PC-9 (cell line): ENCODE measurements around the gene GGT1. TPM values are rescaled to one million over a fixed set of nuclear protein-coding genes. Genes with fewer than 3 reads are reported as not detected.
A peak's percentile ranks its signal among the peaks of the same experiment; 100 is the strongest.

Source experiments
- BruUV-seq: library from RNA; stranded (reverse); fragments of 400-500 nt; replicated peaks from 2 replicates; lab custom pipeline; 2021; lab: Mats Ljungman, UMichigan
- CTCF ChIA-PET: fragments of 300-600 bp; sonication (Branson Sonifier 250); formaldehyde crosslinking; loops from one replicate; lab custom pipeline; 2022; ENCODE audit warnings: antibody characterized with exemption; lab: Charles Lee
- POLR2A ChIA-PET: fragments of 300-600 bp; sonication (Branson Sonifier 250); formaldehyde crosslinking; loops from one replicate; lab custom pipeline; 2022; ENCODE audit warnings: antibody characterized with exemption; ENCODE audit not compliant: unreplicated experiment; lab: Charles Lee
- DNase-seq, 2 experiments: peaks; one replicate each; pipeline versions ENCODE4 v3.0.0 to v3.0.0-alpha.2; 2015 to 2022; ENCODE audit warnings: mixed read lengths in 1 of 2
- H2AFZ ChIP-seq: fragments of 200-600 bp; sonication (generic); 2 replicates; pipeline ENCODE4 v1.8.1; 2017; ENCODE audit warnings: antibody characterized with exemption
- H3F3A ChIP-seq: fragments of 200-600 bp; sonication (generic); 2 replicates; pipeline ENCODE4 v1.8.1; 2017; ENCODE audit warnings: antibody characterized with exemption, mild to moderate bottlenecking, low read depth; ENCODE audit not compliant: insufficient read depth
- H3K27ac ChIP-seq: fragments of 200-600 bp; sonication (generic); 2 replicates; pipeline ENCODE4 v1.6.1; 2016; ENCODE audit warnings: mixed run types
- H3K27me3 ChIP-seq: fragments of 200-600 bp; sonication (generic); 2 replicates; pipeline ENCODE4 v1.6.1; 2016; ENCODE audit warnings: low read depth, mixed run types; ENCODE audit not compliant: insufficient read depth
- H3K36me3 ChIP-seq: fragments of 200-600 bp; sonication (generic); 2 replicates; pipeline ENCODE4 v1.6.1; 2016; ENCODE audit warnings: low read depth, mixed run types
- H3K4me1 ChIP-seq: fragments of 200-600 bp; sonication (generic); replicated peaks from 2 replicates; pipeline ENCODE4 v1.6.1; 2016; ENCODE audit warnings: mixed run types; ENCODE audit not compliant: insufficient read depth
- H3K4me2 ChIP-seq: fragments of 200-600 bp; sonication (generic); 2 replicates; pipeline ENCODE4 v1.6.1; 2017; ENCODE audit warnings: mixed run types
- H3K4me3 ChIP-seq: fragments of 200-600 bp; sonication (generic); 2 replicates; pipeline ENCODE4 v1.6.1; 2016; ENCODE audit warnings: mixed run types
- H3K79me2 ChIP-seq: fragments of 200-600 bp; sonication (generic); 2 replicates; pipeline ENCODE4 v1.6.1; 2017; ENCODE audit warnings: low read depth, mixed run types
- H3K9me2 ChIP-seq: fragments of 200-600 bp; sonication (generic); 2 replicates; pipeline ENCODE4 v1.8.1; 2017; ENCODE audit warnings: mild to moderate bottlenecking; ENCODE audit not compliant: insufficient read depth
- H3K9me3 ChIP-seq: fragments of 200-600 bp; sonication (generic); 2 replicates; pipeline ENCODE4 v1.8.1; 2016; ENCODE audit warnings: low read depth; ENCODE audit not compliant: insufficient read depth
- H4K20me1 ChIP-seq: fragments of 200-600 bp; sonication (generic); 2 replicates; pipeline ENCODE4 v1.8.1; 2017; ENCODE audit not compliant: insufficient read depth
- CTCF ChIP-seq: fragments of 200-600 bp; sonication (generic); conservative IDR thresholded peaks from 2 replicates; pipeline ENCODE4 v1.6.1; 2017; ENCODE audit warnings: mixed run types, antibody characterized with exemption, mild to moderate bottlenecking, moderate library complexity
- EZH2 ChIP-seq: fragments of 200-600 bp; sonication (generic); IDR thresholded peaks from 2 replicates; pipeline ENCODE4 v1.8.0; 2017; ENCODE audit warnings: antibody characterized with exemption, low read depth
- intact Hi-C: fragments of 100-400 bp; cut with micrococcal nuclease; formaldehyde crosslinking; loops from one replicate; pipeline ENCODE4 v1.10.0; 2022; ENCODE audit not compliant: unreplicated experiment
- total RNA-seq: library from RNA; stranded (reverse); gene quantifications from 2 replicates; pipeline ENCODE4 v1.2.3, GENCODE V29; 2021

Gene GGT1
- total RNA-seq, 1 experiment from 2014 or later: 7.4 TPM

GRCh38 chr22:24555165-24556039, 47.6 kb upstream of the GGT1 start, which contains the start of gene SNRPD3:
Gene SNRPD3, plus strand, starts transcription at chr22:24555999. Its CDS starts 1,676 bp downstream, at chr22:24557675.
- Histone ChIP-seq H3K4me1 (peaks cover 20% of the 10 kb centered on the region), H3K79me2 (peaks cover 80% of the 10 kb centered on the region), H3K4me3 (peak within 1 kb of the TSS; percentile 100), H4K20me1 (peaks cover 30% of the 10 kb centered on the region), H3K9me2 (no peaks in the 10 kb centered on the region), H3K4me2 (peak within 1 kb of the TSS; percentile 98), H3K27me3 (no peaks in the 10 kb centered on the region), H3K9me3 (no peaks in the 10 kb centered on the region), H2AFZ (peak within 1 kb of the TSS; percentile 94), H3K36me3 (peaks cover 19% of the 10 kb centered on the region; the same call in 1 of the 2 replicates), H3K27ac (peak within 1 kb of the TSS; percentile 75), H3F3A (0 out of 2 replicates have a peak, but pooled peaks cover 6% of the 10 kb centered on the region)
- intact Hi-C loops: no loop called here
- no peak; the same call in 1 of the 2 replicates for TF ChIP-seq CTCF
- TF ChIP-seq EZH2: no peak
- DNase-seq: peak; percentile 94 to 95
- POLR2A ChIA-PET: interaction anchor here (0.6 to 0.7 kb wide), 4 partner anchors 16 to 1927 kb away, joined by 4 to 18 read pairs (median 6); no protein-coding TSS in a partner anchor
- CTCF ChIA-PET: interaction anchor here (0.6 kb wide), 1 partner anchor 785 kb away, joined by 7 read pairs; no protein-coding TSS in a partner anchor
- BruUV-seq: no TSS peak

GRCh38 chr22:24559471-24559870, 43.5 kb upstream of the GGT1 start:
- intact Hi-C loops: no loop called here
- Histone ChIP-seq H3K4me1 (peaks cover 13% of the 10 kb centered on the region), H3K36me3 (peaks cover 29% of the 10 kb centered on the region), H3F3A (0 out of 2 replicates have a peak, but pooled peaks cover 6% of the 10 kb centered on the region), H3K9me2 (no peaks in the 10 kb centered on the region), H3K9me3 (no peaks in the 10 kb centered on the region), H3K27ac (no peak overlapping the region), H4K20me1 (peaks cover 61% of the 10 kb centered on the region), H3K4me3 (no peak overlapping the region), H3K79me2 (peaks cover 87% of the 10 kb centered on the region), H3K27me3 (no peaks in the 10 kb centered on the region), H3K4me2 (no peak overlapping the region), H2AFZ (no peak overlapping the region)
- CTCF ChIA-PET: no interaction called here
- DNase-seq: no peak
- TF ChIP-seq CTCF (no peak), EZH2 (no peak)
- POLR2A ChIA-PET: no interaction called here
- BruUV-seq: no TSS peak

- Histone ChIP-seq H3K9me3 (no peaks in the 10 kb centered on the region), H3K27me3 (no peaks in the 10 kb centered on the region), H3F3A (no peaks in the 10 kb centered on the region; the same call in 1 of the 2 replicates), H3K4me2 (no peak overlapping the region), H3K4me1 (no peaks in the 10 kb centered on the region), H4K20me1 (peaks cover 79% of the 10 kb centered on the region), H3K9me2 (no peaks in the 10 kb centered on the region), H2AFZ (no peak overlapping the region), H3K36me3 (peaks cover 19% of the 10 kb centered on the region), H3K4me3 (no peak overlapping the region), H3K79me2 (peaks cover 85% of the 10 kb centered on the region), H3K27ac (no peak overlapping the region)
- no peak for DNase-seq
- ChIA-PET POLR2A (no interaction called here), CTCF (no interaction called here)
- intact Hi-C loops: no loop called here
- TF ChIP-seq CTCF (no peak), EZH2 (no peak)
- no TSS peak for BruUV-seq
Observed at GRCh38 chr22:24563246-24563645, 39.7 kb upstream of the GGT1 start.
